Fibroblast of villous mesenchyme (primary cell): ENCODE data around the gene MAP7. TPM values are rescaled to one million over a fixed set of nuclear protein-coding genes. Genes with fewer than 3 reads are reported as not detected.
"Not testable (repeated sequence)": the region's sequence is repeated elsewhere in the genome, so short reads cannot be mapped to it uniquely, and the experiment has no call there.

Source experiments
- DNase-seq: peaks from one replicate; pipeline ENCODE4 v3.0.0-alpha.2; 2010; ENCODE audit warnings: low read depth
- H3K4me3 ChIP-seq: 2 replicates; pipeline ENCODE4 v1.5.1; 2011; ENCODE audit warnings: low read depth, mild to moderate bottlenecking, low read length
- total RNA-seq: library from RNA; depleted of rRNA; stranded (reverse); fragments of >200 nt; gene quantifications from 2 replicates; pipeline ENCODE4 v1.2.3, GENCODE V29; 2012
- TF ChIP-seq, protein P1 (sequence below): IDR thresholded peaks from 2 replicates; pipeline ENCODE4 v1.5.1; 2012; ENCODE audit warnings: low read depth, mild to moderate bottlenecking, low read length; ENCODE audit not compliant: insufficient read depth

Gene MAP7
- total RNA-seq, 1 donor = 1.3 TPM

DNA sequence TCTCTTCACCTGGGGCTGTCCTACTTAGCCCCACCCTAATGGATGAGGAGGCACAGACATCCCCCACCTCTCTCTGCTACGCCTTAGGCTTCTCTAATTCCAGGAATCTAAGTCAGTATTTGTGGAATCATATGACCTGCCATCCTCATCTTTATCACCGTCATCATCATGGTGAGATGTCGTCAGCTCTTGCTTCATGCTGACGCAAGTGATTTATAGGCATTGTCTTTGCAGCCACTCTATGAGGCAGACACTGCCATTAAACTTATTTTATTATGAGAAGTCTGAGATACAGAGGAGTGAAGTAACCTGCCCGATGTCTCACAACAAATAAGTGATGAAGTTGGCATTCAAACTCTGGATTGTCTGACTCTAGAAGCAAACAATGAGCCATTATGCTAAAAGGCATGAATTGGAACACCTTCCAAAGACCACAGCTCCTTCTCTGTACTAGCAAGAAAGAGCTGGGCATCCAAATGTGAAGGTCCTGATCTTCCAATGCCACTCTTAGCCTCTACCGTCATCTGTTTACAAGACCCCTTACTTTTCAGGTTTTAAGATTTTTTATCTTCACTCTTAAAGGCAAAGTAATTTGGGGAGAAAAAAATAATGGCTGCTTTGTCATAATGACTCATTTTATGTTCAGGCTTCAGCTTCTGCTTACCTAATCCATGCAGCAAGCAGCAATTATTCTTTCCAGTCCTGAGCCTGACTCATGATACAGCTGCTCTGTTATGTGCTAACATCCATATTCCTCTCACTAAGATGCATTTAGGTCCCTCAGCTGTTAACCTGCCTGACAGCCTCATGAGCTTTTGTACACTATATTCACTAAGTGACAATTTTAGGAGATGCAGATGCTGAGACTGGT lies 146.9 kb downstream of the MAP7 start:
- DNase-seq = peak; percentile 90
- H3K4me3 ChIP-seq = no peak overlapping the region
- TF ChIP-seq, protein P1, sequence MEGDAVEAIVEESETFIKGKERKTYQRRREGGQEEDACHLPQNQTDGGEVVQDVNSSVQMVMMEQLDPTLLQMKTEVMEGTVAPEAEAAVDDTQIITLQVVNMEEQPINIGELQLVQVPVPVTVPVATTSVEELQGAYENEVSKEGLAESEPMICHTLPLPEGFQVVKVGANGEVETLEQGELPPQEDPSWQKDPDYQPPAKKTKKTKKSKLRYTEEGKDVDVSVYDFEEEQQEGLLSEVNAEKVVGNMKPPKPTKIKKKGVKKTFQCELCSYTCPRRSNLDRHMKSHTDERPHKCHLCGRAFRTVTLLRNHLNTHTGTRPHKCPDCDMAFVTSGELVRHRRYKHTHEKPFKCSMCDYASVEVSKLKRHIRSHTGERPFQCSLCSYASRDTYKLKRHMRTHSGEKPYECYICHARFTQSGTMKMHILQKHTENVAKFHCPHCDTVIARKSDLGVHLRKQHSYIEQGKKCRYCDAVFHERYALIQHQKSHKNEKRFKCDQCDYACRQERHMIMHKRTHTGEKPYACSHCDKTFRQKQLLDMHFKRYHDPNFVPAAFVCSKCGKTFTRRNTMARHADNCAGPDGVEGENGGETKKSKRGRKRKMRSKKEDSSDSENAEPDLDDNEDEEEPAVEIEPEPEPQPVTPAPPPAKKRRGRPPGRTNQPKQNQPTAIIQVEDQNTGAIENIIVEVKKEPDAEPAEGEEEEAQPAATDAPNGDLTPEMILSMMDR = no peak

DNA sequence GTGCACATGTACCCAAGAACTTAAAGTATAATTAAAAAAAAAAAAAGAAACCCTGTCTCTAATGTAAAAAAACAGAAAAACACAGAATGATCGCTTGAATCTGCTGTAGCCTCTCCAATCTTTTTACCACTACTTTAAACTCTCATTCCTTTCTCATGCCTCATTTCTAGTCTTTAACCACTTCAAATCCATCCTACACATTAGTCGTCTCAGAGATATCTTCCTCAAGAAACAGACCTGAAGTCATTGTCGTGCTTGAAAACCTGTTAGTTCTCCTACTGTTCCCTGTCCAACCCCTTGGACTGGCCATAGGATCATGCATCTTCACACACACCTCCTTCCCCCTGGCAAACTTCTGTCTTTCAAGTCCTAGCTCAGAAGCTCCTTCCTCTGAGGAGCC lies 148.5 kb downstream of the MAP7 start:
- H3K4me3 ChIP-seq = no peak overlapping the region
- DNase-seq = no peak
- TF ChIP-seq, protein P1 = no peak

DNA sequence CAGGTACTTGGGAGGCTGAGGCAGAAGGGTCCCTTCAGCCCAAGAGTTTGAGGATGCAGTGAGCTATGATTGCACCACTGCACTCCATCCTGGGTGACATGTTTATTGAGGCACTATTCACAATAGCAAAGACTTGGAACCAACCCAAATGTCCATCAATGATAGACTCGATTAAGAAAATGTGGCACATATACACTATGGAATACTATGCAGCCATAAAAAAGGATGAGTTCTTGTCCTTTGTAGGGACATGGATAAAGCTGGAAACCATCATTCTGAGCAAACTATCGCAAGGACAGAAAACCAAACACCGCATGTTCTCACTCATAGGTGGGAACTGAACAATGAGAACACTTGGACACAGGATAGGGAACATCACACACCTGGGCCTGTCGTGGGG lies 149.0 kb downstream of the MAP7 start:
- not testable (repeated sequence) for H3K4me3 ChIP-seq, DNase-seq

DNA sequence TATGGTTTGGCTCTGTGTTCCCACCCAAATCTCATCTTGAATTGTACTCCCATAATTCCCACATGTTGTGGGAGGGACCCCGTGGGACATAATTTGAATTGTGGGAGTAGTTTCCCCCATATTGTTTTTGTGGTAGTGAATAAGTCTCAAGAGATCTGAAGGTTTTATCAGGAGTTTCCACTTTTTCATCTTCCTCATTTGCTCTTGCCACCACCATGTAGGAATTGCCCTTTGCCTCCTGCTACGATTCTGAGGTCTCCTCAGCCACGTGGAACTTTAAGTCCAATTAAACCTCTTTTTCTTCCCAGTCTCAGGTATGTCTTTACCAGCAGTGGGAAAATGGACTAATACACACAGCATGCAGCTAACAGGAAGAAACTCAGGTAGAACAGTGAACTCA lies 151.8 kb downstream of the MAP7 start:
- TF ChIP-seq, protein P1 = no peak
- no peak overlapping the region for H3K4me3 ChIP-seq
- DNase-seq = no peak

DNA sequence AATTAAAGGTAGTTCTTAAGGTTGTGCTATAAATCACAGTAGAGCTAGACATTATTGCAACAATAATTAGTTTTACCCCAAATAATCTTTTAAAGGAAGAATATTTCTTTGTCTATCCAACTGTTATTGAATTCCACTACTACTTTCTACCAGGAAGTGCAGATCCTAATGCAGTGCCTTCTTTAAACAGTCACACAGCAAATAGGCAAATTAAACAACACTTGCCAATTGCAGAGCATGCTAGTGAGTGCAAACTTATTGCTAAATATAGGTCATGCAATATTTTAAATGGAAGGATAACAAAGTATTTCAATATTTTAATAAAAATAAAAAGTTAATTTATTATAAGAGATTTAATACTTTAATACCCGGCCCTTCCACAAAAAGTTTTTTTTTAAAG lies 153.3 kb downstream of the MAP7 start:
- TF ChIP-seq, protein P1 = no peak
- H3K4me3 ChIP-seq = no peak overlapping the region
- no peak for DNase-seq

DNA sequence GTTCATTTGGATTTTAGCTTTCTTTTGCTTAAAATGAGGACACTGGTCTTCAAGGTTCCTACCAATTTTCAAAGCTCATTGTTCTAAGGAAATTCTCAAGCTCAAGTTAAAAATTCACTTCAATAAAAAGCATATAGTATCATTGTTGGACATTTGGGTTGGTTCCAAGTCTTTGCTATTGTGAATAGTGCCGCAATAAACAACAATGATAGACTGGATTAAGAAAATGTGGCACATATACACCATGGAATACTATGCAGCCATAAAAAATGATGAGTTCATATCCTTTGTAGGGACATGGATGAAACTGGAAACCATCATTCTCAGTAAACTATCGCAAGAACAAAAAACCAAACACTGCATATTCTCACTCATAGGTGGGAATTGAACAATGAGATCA lies 159.3 kb downstream of the MAP7 start:
- H3K4me3 ChIP-seq, DNase-seq: not testable (repeated sequence)

DNA sequence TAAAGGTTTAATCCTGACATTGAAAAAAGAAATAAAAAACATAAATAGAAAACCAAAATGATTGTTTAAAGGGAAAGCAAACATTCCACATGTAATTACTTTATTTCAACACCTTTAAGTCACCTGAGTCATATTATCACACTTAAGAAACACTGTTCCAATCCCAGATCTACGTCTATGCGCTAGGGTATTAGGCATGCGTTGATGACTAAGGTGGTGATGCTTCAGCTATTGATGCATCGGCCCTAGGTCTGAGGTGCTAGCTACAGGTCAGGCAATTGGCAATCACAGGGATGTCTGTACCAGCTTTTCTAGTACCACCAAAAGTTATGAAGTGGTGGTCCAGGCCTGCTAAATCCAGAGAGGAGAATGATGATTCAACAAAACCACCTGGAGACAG lies 162.9 kb downstream of the MAP7 start:
- no peak for DNase-seq
- H3K4me3 ChIP-seq = no peak overlapping the region
- TF ChIP-seq, protein P1 = no peak

DNA sequence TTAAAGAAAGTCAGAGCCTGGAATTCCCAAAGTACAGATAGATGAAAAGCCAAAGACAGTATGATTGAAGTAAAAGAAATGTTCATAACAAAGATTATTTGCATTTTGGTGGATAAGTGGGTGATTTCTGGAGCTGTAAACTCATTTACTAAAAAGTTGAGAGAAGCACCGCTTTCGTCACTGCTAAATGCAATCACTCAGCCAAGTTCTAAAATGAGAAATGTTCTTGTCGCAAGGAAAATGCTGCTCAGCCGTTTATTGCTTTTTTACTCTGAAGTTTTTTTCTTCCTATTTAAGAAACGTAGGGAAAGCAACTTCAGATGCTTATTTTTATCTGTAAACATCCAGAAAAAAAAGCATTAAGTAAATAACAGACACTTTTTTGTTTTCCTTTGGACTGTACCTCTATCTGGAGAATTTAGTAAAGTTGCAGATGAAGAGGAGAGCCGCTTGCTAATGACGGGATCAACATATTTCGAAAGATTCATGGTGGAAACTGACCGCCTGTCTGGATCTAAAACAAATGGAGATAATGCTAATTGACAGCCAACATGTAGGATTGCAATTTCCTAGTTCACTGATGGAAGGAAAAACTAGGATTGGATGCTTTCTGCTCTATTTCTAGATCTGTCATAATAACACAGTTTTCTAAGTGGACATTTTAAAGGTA lies 166.8 kb downstream of the MAP7 start:
- H3K4me3 ChIP-seq = no peak overlapping the region
- peak; percentile 18 for DNase-seq

More for the DNA sequence above, 166.8 kb downstream of the MAP7 start:
- TF ChIP-seq, protein P1 = no peak
